PFSK-1 (cell line): ENCODE results near the gene WDR4.

Experiments used
- FOXP2 ChIP-seq: optimal IDR thresholded peaks from 2 replicates; pipeline ENCODE3; 2011; ENCODE audit warnings: borderline replicate concordance, control low read depth, inconsistent platforms; ENCODE audit not compliant: insufficient read depth; ENCODE audit errors: extremely low read length, extremely low read depth
- POLR2AphosphoS5 ChIP-seq: IDR thresholded peaks from 2 replicates; pipeline ENCODE4 v1.6.1; 2012; ENCODE audit warnings: low read depth, mild to moderate bottlenecking, control low read depth, low read length, moderate library complexity
- SIN3A ChIP-seq: IDR thresholded peaks from 2 replicates; pipeline ENCODE4 v1.6.1; 2012; ENCODE audit warnings: mild to moderate bottlenecking, low read length, moderate library complexity, borderline replicate concordance; ENCODE audit not compliant: insufficient read depth
- TAF1 ChIP-seq: IDR thresholded peaks from 2 replicates; pipeline ENCODE4 v1.6.1; 2012; ENCODE audit warnings: low read length, control low read depth, borderline replicate concordance; ENCODE audit not compliant: insufficient read depth
- TF ChIP-seq, protein P1 (sequence below), 2 experiments: IDR thresholded peaks; 2 replicates each; pipeline versions ENCODE4 v1.6.1 to v1.8.0; 2011 to 2012; ENCODE audit warnings: low read depth in 2 of 2, low read length in 2 of 2, control low read depth in 1 of 2, inconsistent platforms in 1 of 2, mild to moderate bottlenecking in 1 of 2, moderate library complexity in 1 of 2; ENCODE audit not compliant: insufficient read depth in 1 of 2

The WDR4 gene

DNA sequence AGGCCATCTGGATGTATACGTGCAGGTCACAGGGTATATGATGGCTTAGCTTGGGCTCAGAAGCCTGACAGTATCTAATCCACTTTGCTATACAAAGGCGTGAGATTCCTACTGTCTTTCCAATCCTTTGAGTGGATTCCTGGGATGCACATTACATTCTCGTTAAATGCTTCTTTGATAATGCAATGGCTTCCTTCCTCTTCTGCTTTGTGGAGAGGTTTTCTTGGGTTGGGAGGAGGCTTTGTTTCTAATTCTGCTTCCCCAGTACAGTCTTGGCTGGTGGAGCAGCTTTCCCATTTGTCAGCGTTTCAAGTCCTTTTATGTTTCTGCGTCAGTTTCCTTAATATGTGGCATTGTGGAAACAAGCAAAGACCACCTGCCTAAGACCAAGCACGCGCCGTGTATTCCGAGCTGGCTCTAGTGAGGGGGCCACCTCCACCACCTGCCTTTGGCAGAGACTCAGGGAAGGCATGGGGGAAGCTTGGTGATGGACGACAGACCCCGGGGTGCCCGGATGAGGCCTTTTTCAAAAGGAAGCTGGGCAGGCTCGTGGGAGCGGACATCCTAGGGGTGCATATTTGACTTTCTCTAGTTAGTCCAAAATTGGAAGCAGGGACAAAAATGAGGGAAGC lies 72.7 kb downstream of the WDR4 start:
- no peak for TF ChIP-seq SIN3A
- no peak for TF ChIP-seq TAF1
- TF ChIP-seq, protein P1, sequence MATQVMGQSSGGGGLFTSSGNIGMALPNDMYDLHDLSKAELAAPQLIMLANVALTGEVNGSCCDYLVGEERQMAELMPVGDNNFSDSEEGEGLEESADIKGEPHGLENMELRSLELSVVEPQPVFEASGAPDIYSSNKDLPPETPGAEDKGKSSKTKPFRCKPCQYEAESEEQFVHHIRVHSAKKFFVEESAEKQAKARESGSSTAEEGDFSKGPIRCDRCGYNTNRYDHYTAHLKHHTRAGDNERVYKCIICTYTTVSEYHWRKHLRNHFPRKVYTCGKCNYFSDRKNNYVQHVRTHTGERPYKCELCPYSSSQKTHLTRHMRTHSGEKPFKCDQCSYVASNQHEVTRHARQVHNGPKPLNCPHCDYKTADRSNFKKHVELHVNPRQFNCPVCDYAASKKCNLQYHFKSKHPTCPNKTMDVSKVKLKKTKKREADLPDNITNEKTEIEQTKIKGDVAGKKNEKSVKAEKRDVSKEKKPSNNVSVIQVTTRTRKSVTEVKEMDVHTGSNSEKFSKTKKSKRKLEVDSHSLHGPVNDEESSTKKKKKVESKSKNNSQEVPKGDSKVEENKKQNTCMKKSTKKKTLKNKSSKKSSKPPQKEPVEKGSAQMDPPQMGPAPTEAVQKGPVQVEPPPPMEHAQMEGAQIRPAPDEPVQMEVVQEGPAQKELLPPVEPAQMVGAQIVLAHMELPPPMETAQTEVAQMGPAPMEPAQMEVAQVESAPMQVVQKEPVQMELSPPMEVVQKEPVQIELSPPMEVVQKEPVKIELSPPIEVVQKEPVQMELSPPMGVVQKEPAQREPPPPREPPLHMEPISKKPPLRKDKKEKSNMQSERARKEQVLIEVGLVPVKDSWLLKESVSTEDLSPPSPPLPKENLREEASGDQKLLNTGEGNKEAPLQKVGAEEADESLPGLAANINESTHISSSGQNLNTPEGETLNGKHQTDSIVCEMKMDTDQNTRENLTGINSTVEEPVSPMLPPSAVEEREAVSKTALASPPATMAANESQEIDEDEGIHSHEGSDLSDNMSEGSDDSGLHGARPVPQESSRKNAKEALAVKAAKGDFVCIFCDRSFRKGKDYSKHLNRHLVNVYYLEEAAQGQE (IDR thresholded peaks at IDR 0.05; ENCODE audit: insufficient read depth in 1 of 2, low read depth in 2 of 2, low read length in 2 of 2) = no peak
- no peak for TF ChIP-seq POLR2AphosphoS5
- TF ChIP-seq FOXP2 = no peak

DNA sequence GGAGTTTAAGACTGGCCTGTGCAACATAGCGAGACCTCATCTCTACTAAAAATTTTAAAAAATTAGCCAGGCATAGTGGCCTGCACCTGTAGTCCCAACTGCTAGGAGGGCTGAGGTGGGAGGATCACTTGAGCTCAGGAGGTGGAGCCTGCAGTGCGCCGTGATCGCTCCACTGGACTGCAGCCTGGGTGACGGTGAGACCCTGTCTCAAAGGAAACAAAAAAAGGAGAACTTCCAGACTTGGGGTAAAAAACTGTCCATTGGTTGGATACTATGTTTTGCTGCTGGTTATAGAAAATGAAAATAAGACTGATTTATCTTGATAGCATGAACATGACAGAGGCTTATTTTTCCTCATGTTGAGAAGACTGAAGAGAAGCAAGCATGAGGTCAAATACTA lies 79.4 kb downstream of the WDR4 start:
- TF ChIP-seq, protein P1 (IDR thresholded peaks at IDR 0.05; ENCODE audit: insufficient read depth in 1 of 2, low read depth in 2 of 2, low read length in 2 of 2) = no peak
- no peak for TF ChIP-seq TAF1

- TF ChIP-seq TAF1 = no peak
- TF ChIP-seq FOXP2 = no peak
- TF ChIP-seq POLR2AphosphoS5 = no peak
- TF ChIP-seq, protein P1 (IDR thresholded peaks at IDR 0.05; ENCODE audit: insufficient read depth in 1 of 2, low read depth in 2 of 2, low read length in 2 of 2) = no peak
- TF ChIP-seq SIN3A = no peak
Observed at GRCh38 chr21:42799516-42799915, 79.8 kb downstream of the WDR4 start.
